Measurements from ENCODE around the gene CATSPER4.

GRCh38 chr1:26160527-26161414, 29.6 kb upstream of the CATSPER4 start:
- TF ChIP-seq ZZZ3 (CRISPR knock-in tag; IDR thresholded peaks at IDR 0.05; ENCODE audit: borderline replicate concordance) (no peak), IRX3 (CRISPR knock-in tag; IDR thresholded peaks at IDR 0.05; ENCODE audit: borderline replicate concordance, low read depth) (no peak), ZNF574 (CRISPR knock-in tag; IDR thresholded peaks at IDR 0.05) (no peak), CTCF (CRISPR knock-in tag; IDR thresholded peaks at IDR 0.05) (no peak)
